Peyer's patch (tissue), 4 donors: ENCODE data around the gene TMBIM6. TPM values are rescaled to one million over a fixed set of nuclear protein-coding genes. Genes with fewer than 3 reads are reported as not detected.

Source experiments
- DNase-seq, 3 donors: peaks; one replicate each; pipeline ENCODE4 v3.0.0-alpha.2; 2017 to 2019
- H3K27ac ChIP-seq, 4 donors: fragments of 200-600 bp; sonication (generic); one replicate each; pipeline ENCODE4 v1.5.1; 2016 to 2019
- H3K27me3 ChIP-seq, 2 donors: fragments of 200-600 bp; sonication (generic); one replicate each; pipeline ENCODE4 v1.5.1; 2019
- H3K36me3 ChIP-seq, 3 donors: fragments of 200-600 bp; sonication (generic); one replicate each; pipeline ENCODE4 v1.5.1; 2016 to 2019
- H3K4me1 ChIP-seq, 4 donors: fragments of 200-600 bp; sonication (generic); one replicate each; pipeline ENCODE4 v1.5.1; 2016 to 2019
- H3K4me3 ChIP-seq, 4 donors: fragments of 200-600 bp; sonication (generic); 1 replicate in 3 of 4; 2 replicates in 1 of 4; pipeline ENCODE4 v1.5.1; 2016 to 2019; ENCODE audit warnings: mild to moderate bottlenecking in 1 of 4
- H3K9me3 ChIP-seq, 4 donors: fragments of 200-600 bp; sonication (generic); one replicate each; pipeline ENCODE4 v1.5.1; 2016 to 2019; ENCODE audit warnings: mild to moderate bottlenecking in 1 of 4
- POLR2A ChIP-seq, 2 donors: fragments of 450-650 bp; IDR thresholded peaks; one replicate each; pipeline ENCODE4 v1.5.1; 2017; ENCODE audit warnings: antibody characterized with exemption in 2 of 2, mild to moderate bottlenecking in 2 of 2, moderate library complexity in 2 of 2
- total RNA-seq, 4 donors: library from RNA; depleted of rRNA; stranded (reverse); fragments of >200 nt; gene quantifications; one replicate each; pipeline ENCODE4 v1.1.0, GENCODE V29; 2016
- TF ChIP-seq, protein P1 (sequence below), 6 experiments: fragments of 450-650 bp in 4 of 6; fragments of 200-600 bp in 2 of 6; sonication (generic) in 1 of 6; IDR thresholded peaks; one replicate each; pipeline ENCODE4 v1.5.1; 2017 to 2019; ENCODE audit warnings: antibody characterized with exemption in 6 of 6, mild to moderate bottlenecking in 3 of 6, moderate library complexity in 1 of 6

Gene TMBIM6
- total RNA-seq, 4 donors from 2014 or later = 104 to 1,479 (median 689) TPM

GRCh38 chr12:49794021-49794420, 52.7 kb downstream of the TMBIM6 start:
- no peak overlapping the region for H3K27ac ChIP-seq
- no peak for DNase-seq
- no peaks in the 10 kb centered on the region for H3K27me3 ChIP-seq
- no peaks in the 10 kb centered on the region for H3K4me1 ChIP-seq
- H3K4me3 ChIP-seq = no peak overlapping the region
- H3K36me3 ChIP-seq = peaks cover 0 to 23% (median 0%) of the 10 kb centered on the region in 3 donors
- no peaks in the 10 kb centered on the region for H3K9me3 ChIP-seq
- TF ChIP-seq POLR2A (IDR thresholded peaks at IDR 0.05) = no peak
- TF ChIP-seq, protein P1, sequence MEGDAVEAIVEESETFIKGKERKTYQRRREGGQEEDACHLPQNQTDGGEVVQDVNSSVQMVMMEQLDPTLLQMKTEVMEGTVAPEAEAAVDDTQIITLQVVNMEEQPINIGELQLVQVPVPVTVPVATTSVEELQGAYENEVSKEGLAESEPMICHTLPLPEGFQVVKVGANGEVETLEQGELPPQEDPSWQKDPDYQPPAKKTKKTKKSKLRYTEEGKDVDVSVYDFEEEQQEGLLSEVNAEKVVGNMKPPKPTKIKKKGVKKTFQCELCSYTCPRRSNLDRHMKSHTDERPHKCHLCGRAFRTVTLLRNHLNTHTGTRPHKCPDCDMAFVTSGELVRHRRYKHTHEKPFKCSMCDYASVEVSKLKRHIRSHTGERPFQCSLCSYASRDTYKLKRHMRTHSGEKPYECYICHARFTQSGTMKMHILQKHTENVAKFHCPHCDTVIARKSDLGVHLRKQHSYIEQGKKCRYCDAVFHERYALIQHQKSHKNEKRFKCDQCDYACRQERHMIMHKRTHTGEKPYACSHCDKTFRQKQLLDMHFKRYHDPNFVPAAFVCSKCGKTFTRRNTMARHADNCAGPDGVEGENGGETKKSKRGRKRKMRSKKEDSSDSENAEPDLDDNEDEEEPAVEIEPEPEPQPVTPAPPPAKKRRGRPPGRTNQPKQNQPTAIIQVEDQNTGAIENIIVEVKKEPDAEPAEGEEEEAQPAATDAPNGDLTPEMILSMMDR (IDR thresholded peaks at IDR 0.05) = no peak

GRCh38 chr12:49794811-49795653, 53.7 kb downstream of the TMBIM6 start:
- Histone ChIP-seq H3K36me3 (peaks cover 0 to 32% (median 0%) of the 10 kb centered on the region in 3 donors), H3K9me3 (no peaks in the 10 kb centered on the region), H3K27ac (no peak overlapping the region), H3K4me3 (no peak overlapping the region), H3K27me3 (no peaks in the 10 kb centered on the region), H3K4me1 (no peaks in the 10 kb centered on the region)
- TF ChIP-seq, protein P1 (IDR thresholded peaks at IDR 0.05) = no peak
- TF ChIP-seq POLR2A (IDR thresholded peaks at IDR 0.05) = no peak
- no peak for DNase-seq

GRCh38 chr12:49795654-49796105, 54.3 kb downstream of the TMBIM6 start:
- H3K27ac ChIP-seq = no peak overlapping the region
- H3K4me3 ChIP-seq = no peak overlapping the region
- TF ChIP-seq, protein P1 (IDR thresholded peaks at IDR 0.05) = no peak
- H3K27me3 ChIP-seq = no peaks in the 10 kb centered on the region
- H3K36me3 ChIP-seq = peaks cover 0 to 34% (median 0%) of the 10 kb centered on the region in 3 donors
- H3K4me1 ChIP-seq = no peaks in the 10 kb centered on the region
- DNase-seq = no peak
- no peaks in the 10 kb centered on the region for H3K9me3 ChIP-seq

GRCh38 chr12:49796155-49796554, 54.8 kb downstream of the TMBIM6 start:
- no peaks in the 10 kb centered on the region for H3K27me3 ChIP-seq
- no peak overlapping the region for H3K4me3 ChIP-seq
- H3K4me1 ChIP-seq = no peaks in the 10 kb centered on the region
- H3K27ac ChIP-seq = no peak overlapping the region
- H3K9me3 ChIP-seq = no peaks in the 10 kb centered on the region
- peaks cover 0 to 34% (median 0%) of the 10 kb centered on the region in 3 donors for H3K36me3 ChIP-seq
- TF ChIP-seq POLR2A (IDR thresholded peaks at IDR 0.05) = no peak
- TF ChIP-seq, protein P1 (IDR thresholded peaks at IDR 0.05) = no peak
- no peak for DNase-seq

- no peak overlapping the region for H3K27ac ChIP-seq
- H3K4me3 ChIP-seq = no peak overlapping the region
- H3K27me3 ChIP-seq = no peaks in the 10 kb centered on the region
- no peaks in the 10 kb centered on the region for H3K9me3 ChIP-seq
- no peaks in the 10 kb centered on the region for H3K4me1 ChIP-seq
- H3K36me3 ChIP-seq = peaks cover 0 to 34% (median 0%) of the 10 kb centered on the region in 3 donors
- no peak for DNase-seq
- TF ChIP-seq, protein P1 (IDR thresholded peaks at IDR 0.05) = no peak
- TF ChIP-seq POLR2A (IDR thresholded peaks at IDR 0.05) = no peak
Measured at GRCh38 chr12:49796606-49797448, 55.5 kb downstream of the TMBIM6 start.
